Esophagus muscularis mucosa (tissue), 4 donors: ENCODE measurements around the gene SNX13. TPM values are rescaled to one million over a fixed set of nuclear protein-coding genes. Genes with fewer than 3 reads are reported as not detected.

Experiments used
- DNase-seq: peaks from one replicate; pipeline ENCODE4 v3.0.0-alpha.2; 2017; ENCODE audit errors: extremely low spot score
- H3K27ac ChIP-seq, 4 donors: fragments of 200-600 bp; sonication (generic); replicated peaks in 1 of 4; 1 replicate in 3 of 4; 2 replicates in 1 of 4; pipeline ENCODE4 v1.5.1; 2016 to 2019; ENCODE audit warnings: mild to moderate bottlenecking in 1 of 4
- H3K27me3 ChIP-seq, 4 donors: fragments of 200-600 bp; sonication (generic); one replicate each; pipeline versions ENCODE4 v1.5.1 to v1.6.0; 2016 to 2019
- H3K36me3 ChIP-seq, 4 donors: fragments of 200-600 bp; sonication (generic); one replicate each; pipeline ENCODE4 v1.5.1; 2016 to 2019
- H3K4me1 ChIP-seq, 4 donors: fragments of 200-600 bp; sonication (generic); one replicate each; pipeline ENCODE4 v1.5.1; 2016 to 2019
- H3K4me3 ChIP-seq, 4 donors: fragments of 200-600 bp; sonication (generic); 1 replicate in 2 of 4; 2 replicates in 2 of 4; pipeline ENCODE4 v1.5.1; 2016 to 2019; ENCODE audit warnings: mild to moderate bottlenecking in 4 of 4, moderate library complexity in 1 of 4
- H3K9me3 ChIP-seq, 4 donors: fragments of 200-600 bp; sonication (generic); 1 replicate in 3 of 4; 2 replicates in 1 of 4; pipeline ENCODE4 v1.5.1; 2016 to 2019
- CTCF ChIP-seq, 3 experiments: fragments of 200-600 bp in 2 of 3; fragments of 450-650 bp in 1 of 3; sonication (generic) in 2 of 3; IDR thresholded peaks; one replicate each; pipeline ENCODE4 v1.5.1; 2017 to 2019; ENCODE audit warnings: antibody characterized with exemption in 3 of 3, mild to moderate bottlenecking in 2 of 3, moderate library complexity in 1 of 3
- EP300 ChIP-seq: sonication (generic); formaldehyde crosslinking; IDR thresholded peaks from one replicate; pipeline ENCODE4 v1.6.1; 2017; ENCODE audit warnings: antibody characterized with exemption
- POLR2A ChIP-seq: fragments of 450-650 bp; IDR thresholded peaks from one replicate; pipeline ENCODE4 v1.6.1; 2017; ENCODE audit warnings: antibody characterized with exemption, moderate library complexity, mild to moderate bottlenecking, low read depth
- POLR2AphosphoS5 ChIP-seq, 2 donors: sonication (generic); formaldehyde crosslinking; IDR thresholded peaks; one replicate each; pipeline ENCODE4 v1.6.1; 2017; ENCODE audit warnings: antibody characterized with exemption in 2 of 2
- WGBS: methylation state at CpG from one replicate; pipeline ENCODE4 v1.1.5; 2018; 5-methylcytosine and 5-hydroxymethylcytosine counted together
- intact Hi-C: fragments of 100-400 bp; cut with DNase I; formaldehyde crosslinking; loops from one replicate; pipeline ENCODE4 v1.15.1; 2023
- total RNA-seq, 4 donors: library from RNA; depleted of rRNA; stranded (reverse); fragments of >200 nt; gene quantifications; one replicate each; pipeline versions ENCODE4 v1.1.0 to v1.2.1, GENCODE V29; 2016

Gene SNX13
- total RNA-seq, 4 donors from 2014 or later: 37.9 to 51.8 (median 43.9) TPM

- Histone ChIP-seq H3K36me3 (peaks cover 0 to 4% (median 0%) of the 10 kb centered on the region in 4 donors), H3K9me3 (no peaks in the 10 kb centered on the region), H3K4me1 (peaks cover 0 to 2% (median 0%) of the 10 kb centered on the region in 4 donors), H3K4me3 (no peak overlapping the region), H3K27ac (no peak overlapping the region), H3K27me3 (no peaks in the 10 kb centered on the region)
- DNase-seq: no peak
- WGBS: 95% methylated on average over 1 of the region's 1 CpG
- no peak for TF ChIP-seq POLR2AphosphoS5 (IDR thresholded peaks at IDR 0.05)
- no peak for TF ChIP-seq CTCF (IDR thresholded peaks at IDR 0.05)
- TF ChIP-seq EP300: no peak
- no peak for TF ChIP-seq POLR2A
- intact Hi-C loops: no loop called here
Observed at GRCh38 chr7:17787257-17787656, 153.0 kb downstream of the SNX13 start.

DNA sequence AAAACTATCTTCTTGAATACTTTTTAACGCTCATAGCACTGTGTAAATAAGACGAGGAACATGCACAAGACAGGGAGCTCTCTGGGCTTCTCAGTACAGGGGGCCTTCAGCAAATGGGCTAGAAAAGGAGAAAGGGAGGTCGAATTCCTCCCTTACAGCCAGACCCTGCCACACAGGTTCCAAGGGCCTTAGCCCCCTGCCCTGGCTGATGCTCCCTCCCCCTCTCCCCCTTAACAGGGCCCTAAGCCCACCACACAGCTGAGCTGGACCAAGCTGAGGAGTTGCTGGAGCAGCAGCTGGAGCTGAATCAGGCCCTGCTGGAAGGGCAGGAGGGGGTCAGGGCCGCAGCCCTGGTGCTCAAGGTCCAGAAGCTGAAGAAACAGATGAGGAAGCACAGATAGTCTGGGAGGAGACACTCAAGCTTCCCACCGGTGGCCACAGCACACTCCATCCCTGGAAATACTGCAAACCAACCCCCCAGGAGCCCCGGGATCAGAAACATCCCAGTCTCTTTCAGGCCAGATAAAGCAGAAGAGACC, 153.9 kb downstream of the SNX13 start:
- WGBS: 58% methylated on average over 4 of the region's 6 CpGs
- TF ChIP-seq EP300 (no peak), POLR2A (no peak), CTCF (IDR thresholded peaks at IDR 0.05) (no peak), POLR2AphosphoS5 (IDR thresholded peaks at IDR 0.05) (no peak)
- no peak overlapping the region for H3K4me3 ChIP-seq
- no peaks in the 10 kb centered on the region for H3K27me3 ChIP-seq
- H3K36me3 ChIP-seq: peaks cover 0 to 4% (median 0%) of the 10 kb centered on the region in 4 donors
- no peaks in the 10 kb centered on the region for H3K9me3 ChIP-seq
- no peak overlapping the region for H3K27ac ChIP-seq
- DNase-seq: no peak
- H3K4me1 ChIP-seq: peaks cover 0 to 10% (median 0%) of the 10 kb centered on the region in 4 donors
- intact Hi-C loops: no loop called here

DNA sequence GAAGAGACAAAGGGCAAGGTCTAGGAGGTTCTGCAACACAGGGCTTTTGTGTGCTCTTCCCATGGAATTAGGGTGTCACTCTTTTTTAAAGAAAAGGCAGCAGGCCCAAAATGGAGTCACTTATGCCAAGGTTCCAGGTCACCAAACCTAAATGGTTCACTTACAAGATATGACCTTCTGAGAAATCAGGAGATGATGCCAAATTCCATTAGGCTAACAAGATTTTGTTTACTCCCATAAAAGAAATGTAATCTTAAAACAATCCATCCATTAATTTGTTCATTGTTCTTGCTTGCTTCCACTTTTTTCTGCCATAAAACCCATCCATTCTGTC, 158.1 kb downstream of the SNX13 start:
- no peak for DNase-seq
- Histone ChIP-seq H3K27me3 (no peaks in the 10 kb centered on the region), H3K27ac (no peak overlapping the region), H3K36me3 (no peaks in the 10 kb centered on the region), H3K4me3 (no peak overlapping the region), H3K4me1 (peaks cover 0 to 10% (median 0%) of the 10 kb centered on the region in 4 donors), H3K9me3 (no peaks in the 10 kb centered on the region)
- no peak for TF ChIP-seq CTCF (IDR thresholded peaks at IDR 0.05)
- no peak for TF ChIP-seq POLR2AphosphoS5 (IDR thresholded peaks at IDR 0.05)
- intact Hi-C loops: no loop called here

- 47% methylated on average over 7 of the region's 7 CpGs for WGBS
- no peaks in the 10 kb centered on the region for H3K36me3 ChIP-seq
- H3K9me3 ChIP-seq: no peaks in the 10 kb centered on the region
- H3K27me3 ChIP-seq: no peaks in the 10 kb centered on the region
- no peak overlapping the region for H3K4me3 ChIP-seq
- peaks cover 0 to 10% (median 0%) of the 10 kb centered on the region in 4 donors for H3K4me1 ChIP-seq
- no peak for DNase-seq
- intact Hi-C loops: no loop called here
- H3K27ac ChIP-seq: no peak overlapping the region
- TF ChIP-seq EP300 (no peak), POLR2AphosphoS5 (IDR thresholded peaks at IDR 0.05) (no peak), POLR2A (no peak), CTCF (IDR thresholded peaks at IDR 0.05) (no peak)
Observed at GRCh38 chr7:17781491-17782215, 158.6 kb downstream of the SNX13 start.

DNA sequence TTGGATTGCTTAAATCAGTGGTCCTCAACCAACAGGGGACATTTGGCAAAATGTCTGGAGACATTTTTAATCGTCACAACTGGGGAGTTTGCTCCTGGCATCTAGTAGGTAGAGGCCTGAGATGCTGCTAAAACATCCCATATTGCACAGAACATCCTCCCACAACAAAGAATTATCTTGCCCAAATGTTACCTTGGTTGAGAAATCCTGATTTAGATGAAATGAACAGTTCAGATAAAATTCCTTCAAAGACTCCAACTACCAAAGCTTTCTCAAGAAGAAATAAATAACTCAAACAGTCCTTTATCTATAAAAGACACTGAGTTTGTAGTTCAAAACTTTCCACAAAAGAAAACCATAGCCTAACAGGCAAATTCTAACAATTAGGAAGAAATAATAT, 160.9 kb downstream of the SNX13 start:
- no peak overlapping the region for H3K4me3 ChIP-seq
- WGBS: 100% methylated on average over 1 of the region's 1 CpG
- H3K9me3 ChIP-seq: no peaks in the 10 kb centered on the region
- H3K27me3 ChIP-seq: no peaks in the 10 kb centered on the region
- H3K4me1 ChIP-seq: peaks cover 0 to 10% (median 0%) of the 10 kb centered on the region in 4 donors
- intact Hi-C loops: no loop called here
- no peak for DNase-seq
- no peaks in the 10 kb centered on the region for H3K36me3 ChIP-seq
- TF ChIP-seq CTCF (IDR thresholded peaks at IDR 0.05) (no peak), POLR2A (no peak), POLR2AphosphoS5 (IDR thresholded peaks at IDR 0.05) (no peak), EP300 (no peak)
- H3K27ac ChIP-seq: no peak overlapping the region
